IMR-90 (cell line): ENCODE measurements around the gene GPC5. TPM values are rescaled to one million over a fixed set of nuclear protein-coding genes. Genes with fewer than 3 reads are reported as not detected.

Experiments used
- ATAC-seq: fragments of 200-7000 bp; cut with Tn5 transposase; 2 replicates; pipeline ENCODE4 v1.9.1; 2020; ENCODE audit warnings: low read depth, mild to moderate bottlenecking, moderate library complexity
- BruUV-seq: library from RNA; stranded (reverse); fragments of 400-500 nt; replicated peaks from 2 replicates; lab custom pipeline; 2021; lab: Mats Ljungman, UMichigan
- CTCF ChIA-PET: fragments of 300-600 bp; formaldehyde crosslinking; extraction: SDS; loops from one replicate; lab custom pipeline; 2021; ENCODE audit warnings: antibody characterized with exemption; lab: Yijun Ruan, JAX
- POLR2A ChIA-PET: fragments of 300-600 bp; sonication (Branson Sonifier 250); formaldehyde crosslinking; loops from one replicate; lab custom pipeline; 2022; ENCODE audit warnings: antibody characterized with exemption; ENCODE audit not compliant: unreplicated experiment; lab: Charles Lee
- DNase-seq: peaks from one replicate; pipeline ENCODE4 v3.0.0; 2013
- H2AFZ ChIP-seq: replicated peaks from 2 replicates; pipeline ENCODE3; 2013; ENCODE audit warnings: low read length, mild to moderate bottlenecking; ENCODE audit not compliant: poor library complexity
- H2AK5ac ChIP-seq: 2 replicates; pipeline ENCODE4 v1.6.1; 2013; ENCODE audit warnings: low read depth, low read length, inconsistent platforms
- H2AK9ac ChIP-seq: replicated peaks from 2 replicates; pipeline ENCODE3; 2013; ENCODE audit warnings: mild to moderate bottlenecking, low read depth, low read length, moderate library complexity; ENCODE audit not compliant: poor library complexity
- H2BK120ac ChIP-seq: 2 replicates; pipeline ENCODE4 v1.6.1; 2013; ENCODE audit warnings: low read depth, low read length, inconsistent platforms
- H2BK15ac ChIP-seq: 3 replicates; pipeline ENCODE4 v1.6.1; 2013; ENCODE audit warnings: low read depth, low read length, inconsistent platforms
- H2BK20ac ChIP-seq: 2 replicates; pipeline ENCODE4 v1.6.1; 2013; ENCODE audit warnings: low read depth, mild to moderate bottlenecking, inconsistent platforms, low read length, moderate library complexity
- H2BK5ac ChIP-seq: 2 replicates; pipeline ENCODE4 v1.6.1; 2013; ENCODE audit warnings: mild to moderate bottlenecking, low read depth, low read length, inconsistent platforms; ENCODE audit not compliant: poor library complexity, severe bottlenecking
- H3K14ac ChIP-seq: replicated peaks from 2 replicates; pipeline ENCODE4 v1.6.1; 2013; ENCODE audit warnings: low read depth, low read length, inconsistent platforms
- H3K18ac ChIP-seq: 2 replicates; pipeline ENCODE4 v1.6.1; 2013; ENCODE audit warnings: low read depth, low read length, control low read depth
- H3K23ac ChIP-seq: 2 replicates; pipeline ENCODE4 v1.6.1; 2013; ENCODE audit warnings: low read depth, low read length, inconsistent platforms
- H3K27ac ChIP-seq: 2 replicates; pipeline ENCODE4 v1.5.1; 2013; ENCODE audit warnings: mild to moderate bottlenecking, control low read depth, low read length; ENCODE audit not compliant: insufficient read depth
- H3K27me3 ChIP-seq: 2 replicates; pipeline ENCODE4 v1.6.1; 2013; ENCODE audit warnings: low read length; ENCODE audit not compliant: control insufficient read depth, insufficient read depth
- H3K36me3 ChIP-seq: 2 replicates; pipeline ENCODE4 v1.6.1; 2013; ENCODE audit warnings: low read length, mixed read lengths; ENCODE audit not compliant: control insufficient read depth, insufficient read depth
- H3K4ac ChIP-seq: 2 replicates; pipeline ENCODE4 v1.6.1; 2013; ENCODE audit warnings: low read depth, low read length, inconsistent platforms
- H3K4me1 ChIP-seq: 2 replicates; pipeline ENCODE4 v1.6.1; 2013; ENCODE audit warnings: low read length, mixed read lengths; ENCODE audit not compliant: control insufficient read depth, insufficient read depth
- H3K4me2 ChIP-seq: 2 replicates; pipeline ENCODE4 v1.6.1; 2013; ENCODE audit warnings: low read depth, mild to moderate bottlenecking, control low read depth, low read length, moderate library complexity
- H3K4me3 ChIP-seq: 2 replicates; pipeline ENCODE4 v1.5.1; 2013; ENCODE audit warnings: low read depth, mild to moderate bottlenecking, control low read depth, low read length, moderate library complexity; ENCODE audit not compliant: insufficient read depth
- H3K56ac ChIP-seq: 2 replicates; pipeline ENCODE4 v1.6.1; 2013; ENCODE audit warnings: low read length, inconsistent platforms; ENCODE audit not compliant: insufficient read depth; ENCODE audit errors: extremely low read depth
- H3K79me1 ChIP-seq, 2 experiments: 2 replicates each; pipeline ENCODE4 v1.6.1; 2013; ENCODE audit warnings: low read length in 2 of 2, inconsistent platforms in 1 of 2, low read depth in 1 of 2
- H3K9ac ChIP-seq: 2 replicates; pipeline ENCODE4 v1.6.1; 2013; ENCODE audit warnings: low read depth, low read length, control low read depth
- H3K9me1 ChIP-seq: 2 replicates; pipeline ENCODE4 v1.6.1; 2013; ENCODE audit warnings: low read length, inconsistent platforms; ENCODE audit not compliant: insufficient read depth
- H3K9me3 ChIP-seq: 2 replicates; pipeline ENCODE4 v1.6.1; 2013; ENCODE audit warnings: low read length; ENCODE audit not compliant: control insufficient read depth, insufficient read depth
- H4K20me1 ChIP-seq: 2 replicates; pipeline ENCODE4 v1.6.1; 2013; ENCODE audit warnings: low read length, inconsistent platforms; ENCODE audit not compliant: insufficient read depth
- H4K5ac ChIP-seq: 2 replicates; pipeline ENCODE4 v1.6.1; 2013; ENCODE audit warnings: mild to moderate bottlenecking, low read depth, low read length, control low read depth
- H4K8ac ChIP-seq, 2 experiments: 2 replicates each; pipeline ENCODE4 v1.6.1; 2013; ENCODE audit warnings: low read depth in 2 of 2, low read length in 2 of 2, control low read depth in 1 of 2, inconsistent platforms in 1 of 2
- H4K91ac ChIP-seq: 2 replicates; pipeline ENCODE4 v1.6.1; 2013; ENCODE audit warnings: low read depth, low read length, inconsistent platforms; ENCODE audit not compliant: insufficient read depth
- SMC3 ChIP-seq: fragments of 150-350 bp; IDR thresholded peaks from 2 replicates; pipeline ENCODE4 v1.6.1; 2016; ENCODE audit warnings: low read depth, mild to moderate bottlenecking, antibody characterized with exemption, low read length, moderate library complexity
- WGBS, 2 experiments: methylation state at CpG; one replicate each; pipeline versions ENCODE4 v1.1.5 to v1.1.7; 2013; ENCODE audit warnings: missing lambda C conversion rate in 2 of 2; ENCODE audit not compliant: insufficient read length in 1 of 2; ENCODE audit errors: extremely low coverage in 2 of 2; 5-methylcytosine and 5-hydroxymethylcytosine counted together
- dilution Hi-C: fragments of 300-500 bp; cut with HindIII; formaldehyde crosslinking; loops from one replicate; pipeline ENCODE4 v1.14.3; 2018; ENCODE audit warnings: low sequenced_read_pairs; ENCODE audit not compliant: unreplicated experiment
- in situ Hi-C: fragments of 300-500 bp; cut with MboI; formaldehyde crosslinking; loops from 3 replicates; pipeline ENCODE4 v1.14.3; 2019; ENCODE audit warnings: low sequenced_read_pairs, inconsistent platforms, mixed read lengths
- intact Hi-C: fragments of 100-400 bp; cut with micrococcal nuclease; formaldehyde crosslinking; loops from 2 replicates; pipeline ENCODE4 v1.10.0; 2022
- polyA plus RNA-seq, 3 experiments: library from polyadenylated mRNA; depleted of rRNA; stranded (reverse); fragments of >200 nt; gene quantifications; 2 replicates each; pipeline ENCODE4 v1.2.3, GENCODE V29; 2012; ENCODE audit warnings: low replicate concordance in 1 of 3
- total RNA-seq: library from RNA; depleted of rRNA; stranded (reverse); fragments of >200 nt; gene quantifications from 2 replicates; pipeline ENCODE4 v1.2.3, GENCODE V29; 2012
- TF ChIP-seq, protein P1 (sequence below): conservative IDR thresholded peaks from 2 replicates; pipeline ENCODE4 v1.5.1; 2012; ENCODE audit warnings: mild to moderate bottlenecking, low read depth, low read length, improper control_type of control experiment

The GPC5 gene
- total and polyA plus RNA-seq, 2 of the 4 experiments (the other 2 are of a cell fraction), result 0.94 to 1.8 TPM

DNA sequence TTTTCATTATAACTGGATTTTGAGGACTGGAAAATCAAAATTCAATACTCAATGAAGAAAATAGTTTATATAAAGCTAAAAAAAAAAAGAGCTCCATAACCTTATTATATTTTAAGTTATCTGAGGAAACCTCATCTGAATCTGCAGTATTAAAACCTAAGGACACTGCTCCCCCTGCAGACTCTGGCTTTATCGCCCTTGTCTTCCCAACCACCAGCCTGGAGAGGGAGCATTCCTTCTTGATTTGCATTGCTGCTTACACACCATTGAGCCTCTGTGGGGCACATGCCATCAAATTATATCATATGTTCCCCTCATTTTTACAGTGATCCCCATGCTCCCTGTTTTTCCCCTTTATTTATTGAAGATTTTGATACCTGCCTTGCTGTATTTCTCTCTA is 956.8 kb downstream of the GPC5 start:
- Histone ChIP-seq H3K9ac (no peak overlapping the region), H3K23ac (no peak overlapping the region), H3K27me3 (no peaks in the 10 kb centered on the region), H2AFZ (no peak overlapping the region), H3K9me1 (no peaks in the 10 kb centered on the region), H4K8ac (no peak overlapping the region), H2AK5ac (no peak overlapping the region), H3K18ac (no peak overlapping the region), H3K4me3 (no peak overlapping the region), H2BK20ac (no peak overlapping the region), H3K9me3 (no peaks in the 10 kb centered on the region), H3K36me3 (no peaks in the 10 kb centered on the region), H3K27ac (no peak overlapping the region), H4K20me1 (no peaks in the 10 kb centered on the region), H3K4me2 (no peak overlapping the region), H2BK5ac (no peak overlapping the region), H4K5ac (no peak overlapping the region), H3K79me1 (no peaks in the 10 kb centered on the region), H2AK9ac (no peak overlapping the region), H3K4me1 (no peaks in the 10 kb centered on the region), H3K14ac (no peak overlapping the region), H2BK120ac (no peak overlapping the region), H3K4ac (no peak overlapping the region), H2BK15ac (no peak overlapping the region), H3K56ac (no peak overlapping the region), H4K91ac (no peak overlapping the region)
- WGBS, 2 experiments, result 80% methylated on average over 1 of the region's 1 CpG; no CpG with 5 or more reads in 1 of the 2 experiments
- dilution Hi-C loops (no loop called here), in situ Hi-C loops (no loop called here), intact Hi-C loops (no loop called here)
- POLR2A ChIA-PET, result no interaction called here
- TF ChIP-seq, protein P1, sequence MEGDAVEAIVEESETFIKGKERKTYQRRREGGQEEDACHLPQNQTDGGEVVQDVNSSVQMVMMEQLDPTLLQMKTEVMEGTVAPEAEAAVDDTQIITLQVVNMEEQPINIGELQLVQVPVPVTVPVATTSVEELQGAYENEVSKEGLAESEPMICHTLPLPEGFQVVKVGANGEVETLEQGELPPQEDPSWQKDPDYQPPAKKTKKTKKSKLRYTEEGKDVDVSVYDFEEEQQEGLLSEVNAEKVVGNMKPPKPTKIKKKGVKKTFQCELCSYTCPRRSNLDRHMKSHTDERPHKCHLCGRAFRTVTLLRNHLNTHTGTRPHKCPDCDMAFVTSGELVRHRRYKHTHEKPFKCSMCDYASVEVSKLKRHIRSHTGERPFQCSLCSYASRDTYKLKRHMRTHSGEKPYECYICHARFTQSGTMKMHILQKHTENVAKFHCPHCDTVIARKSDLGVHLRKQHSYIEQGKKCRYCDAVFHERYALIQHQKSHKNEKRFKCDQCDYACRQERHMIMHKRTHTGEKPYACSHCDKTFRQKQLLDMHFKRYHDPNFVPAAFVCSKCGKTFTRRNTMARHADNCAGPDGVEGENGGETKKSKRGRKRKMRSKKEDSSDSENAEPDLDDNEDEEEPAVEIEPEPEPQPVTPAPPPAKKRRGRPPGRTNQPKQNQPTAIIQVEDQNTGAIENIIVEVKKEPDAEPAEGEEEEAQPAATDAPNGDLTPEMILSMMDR, result 0 out of 2 replicates have a peak, but pooled peaks have one; percentile 9
- no peak for TF ChIP-seq SMC3
- CTCF ChIA-PET, result no interaction called here
- ATAC-seq, result no peak
- DNase-seq, result peak; percentile 5
- no TSS peak for BruUV-seq
